GM18868 (cell line): ENCODE data around the gene JUND.

Source experiments
- ATAC-seq: cut with Tn5 transposase; IDR thresholded peaks from one replicate; pipeline ENCODE4 v1.9.1; 2021; ENCODE audit warnings: mild to moderate bottlenecking, moderate library complexity; ENCODE audit not compliant: unreplicated experiment

JUND gene

GRCh38 chr19:18308948-18309325 is 27.5 kb upstream of the JUND start:
- ATAC-seq: no peak

GRCh38 chr19:18308051-18308947 is 26.9 kb upstream of the JUND start:
- no peak for ATAC-seq

GRCh38 chr19:18307271-18307681 is 25.9 kb upstream of the JUND start:
- ATAC-seq: no peak

GRCh38 chr19:18306888-18307260 is 25.5 kb upstream of the JUND start:
- ATAC-seq: no peak

- no peak for ATAC-seq
These were observed 24.9 kb upstream of the JUND start for GRCh38 chr19:18306209-18306887.

GRCh38 chr19:18304458-18305310 is 23.3 kb upstream of the JUND start:
- peak; percentile 72 for ATAC-seq

- no peak for ATAC-seq
These were observed 22.7 kb upstream of the JUND start for GRCh38 chr19:18304208-18304457.

GRCh38 chr19:18301718-18302111 is 20.3 kb upstream of the JUND start:
- no peak for ATAC-seq

GRCh38 chr19:18300930-18301717 is 19.7 kb upstream of the JUND start:
- ATAC-seq: no peak

- no peak for ATAC-seq
These were observed 18.2 kb upstream of the JUND start for GRCh38 chr19:18299654-18300053.

GRCh38 chr19:18298601-18299000 is 17.2 kb upstream of the JUND start:
- ATAC-seq: no peak

GRCh38 chr19:18297308-18297707 is 15.9 kb upstream of the JUND start:
- no peak for ATAC-seq

- no peak for ATAC-seq
These were observed 13.6 kb upstream of the JUND start for GRCh38 chr19:18295034-18295451.

GRCh38 chr19:18294467-18294864 is 13.0 kb upstream of the JUND start:
- ATAC-seq: no peak

GRCh38 chr19:18293642-18294466 is 12.4 kb upstream of the JUND start:
- no peak for ATAC-seq

- ATAC-seq: no peak
These were observed 11.6 kb upstream of the JUND start for GRCh38 chr19:18292810-18293641.

- no peak for ATAC-seq
These were observed 11.0 kb upstream of the JUND start for GRCh38 chr19:18292462-18292809.

- ATAC-seq: peak; percentile 43
These were observed 10.4 kb upstream of the JUND start for GRCh38 chr19:18291590-18292461.
